Activated naive CD4-positive, alpha-beta T cell (primary cell): ENCODE data around the gene DPPA2.

Experiments
- DNase-seq, 4 experiments: peaks; one replicate each; lab custom pipeline; 2025; lab: John Stamatoyannopoulos, UW

Gene DPPA2

DNA sequence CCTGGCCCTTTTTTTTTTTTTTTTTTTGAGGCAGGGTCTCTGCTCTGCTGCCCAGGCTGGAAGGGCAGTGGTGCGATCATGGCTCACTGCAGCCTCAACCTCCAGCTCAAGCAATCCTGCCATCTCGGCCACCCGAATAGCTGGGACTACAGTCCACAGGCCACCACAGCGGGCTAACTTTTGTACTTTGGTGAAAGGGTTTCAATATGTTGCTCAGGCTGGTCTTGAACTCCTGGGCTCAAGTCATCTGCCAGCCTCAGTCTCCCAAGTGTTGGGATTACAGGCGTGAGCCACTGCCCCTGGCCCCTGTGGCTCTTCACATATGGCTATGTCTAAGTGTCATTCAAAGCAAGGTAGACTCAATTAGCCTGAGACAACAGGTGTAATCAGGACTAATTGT is 8.8 kb upstream of the DPPA2 start:
- no peak for DNase-seq

DNA sequence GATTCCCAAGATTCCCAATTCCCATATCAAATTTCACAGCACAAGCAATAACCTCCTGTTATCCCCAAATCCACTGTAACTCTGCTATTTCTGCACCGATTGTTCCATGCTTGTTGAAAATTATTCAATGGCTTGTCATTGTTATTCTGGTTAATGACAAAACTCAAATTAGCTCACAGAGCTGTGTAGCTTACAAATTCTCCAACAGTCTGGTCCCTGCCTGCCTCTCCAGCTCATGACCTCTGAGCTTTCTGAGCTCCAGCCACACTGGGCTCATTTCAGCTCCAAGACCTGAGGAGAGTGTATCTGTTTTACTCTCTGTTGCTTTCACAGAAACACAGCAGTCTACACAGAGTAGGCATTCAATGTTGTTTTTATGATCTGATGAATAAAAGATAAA is 3.3 kb downstream of the DPPA2 start:
- no peak for DNase-seq

DNA sequence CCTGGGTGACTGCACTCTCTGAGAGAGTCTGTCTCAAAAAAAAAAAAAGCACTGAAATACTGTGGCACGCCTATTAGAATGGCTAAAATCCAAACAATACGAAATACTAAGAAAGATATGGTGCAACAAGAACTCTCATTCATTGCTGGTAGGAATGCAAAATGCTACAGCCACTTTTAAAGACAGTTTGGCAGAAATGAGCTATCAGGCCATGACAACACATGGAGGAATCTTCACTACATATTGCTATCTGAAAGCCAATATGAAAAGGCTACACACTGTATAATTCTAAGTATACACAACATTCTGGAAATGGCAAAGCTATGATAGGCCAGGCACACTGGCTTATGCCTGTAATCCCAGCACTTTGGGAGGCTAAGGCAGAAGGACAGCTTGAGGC is 18.8 kb downstream of the DPPA2 start:
- DNase-seq = no peak

DNA sequence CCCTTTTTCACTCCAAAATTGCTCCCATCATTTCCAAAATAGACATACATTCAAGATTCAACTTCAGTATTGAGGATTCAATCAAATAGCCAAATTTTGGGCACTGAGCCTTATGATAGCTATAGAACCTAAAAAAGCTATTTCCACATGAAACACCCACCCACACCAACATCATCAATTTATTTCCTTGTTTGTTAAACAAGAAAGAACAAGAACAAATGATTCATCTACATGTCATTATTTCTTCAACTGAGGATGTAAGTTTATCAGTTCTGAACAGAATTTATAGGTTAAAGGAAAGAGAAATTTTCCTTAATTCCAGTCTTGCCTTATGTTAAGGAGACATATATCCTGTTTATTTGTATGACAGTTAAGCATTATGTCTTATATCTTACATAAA is 32.2 kb downstream of the DPPA2 start:
- DNase-seq = no peak

DNA sequence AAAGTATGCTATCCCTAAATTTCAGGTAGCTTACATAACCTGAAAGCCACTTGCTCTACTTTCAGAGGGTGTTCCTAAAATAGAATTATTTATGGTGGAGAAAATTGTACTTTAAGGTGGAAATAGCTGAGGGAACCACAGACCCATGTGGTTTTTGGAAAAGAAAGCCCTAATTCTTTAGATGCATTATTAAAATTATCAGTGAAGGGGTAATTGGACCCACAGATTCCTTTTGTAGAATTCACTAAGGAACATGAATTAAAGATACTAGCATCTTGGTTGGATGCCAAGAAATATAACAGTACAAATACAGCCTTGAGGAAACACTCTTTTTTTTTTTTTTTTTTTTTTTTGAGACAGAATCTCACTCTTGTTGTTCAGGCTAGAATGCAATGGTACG is 37.8 kb downstream of the DPPA2 start:
- no peak for DNase-seq

DNA sequence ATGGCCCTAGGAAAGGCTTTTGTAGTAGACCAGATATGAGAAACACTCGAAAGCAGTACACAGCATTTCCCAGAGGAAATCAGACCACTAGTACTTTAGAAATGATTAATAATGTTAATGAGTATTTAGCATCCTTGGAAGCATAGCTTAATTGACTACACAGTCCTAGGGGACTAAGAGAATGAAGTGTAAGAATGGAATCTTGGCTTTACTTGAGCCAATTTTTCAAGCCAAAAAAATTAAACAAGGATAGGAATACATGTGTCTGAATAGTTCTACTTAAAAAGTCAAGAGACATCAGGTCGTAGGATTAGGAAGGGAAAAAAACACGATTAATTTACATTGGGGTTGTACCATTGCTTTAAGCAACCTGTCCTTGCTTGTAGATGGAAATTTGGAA is 38.2 kb downstream of the DPPA2 start:
- no peak for DNase-seq

DNA sequence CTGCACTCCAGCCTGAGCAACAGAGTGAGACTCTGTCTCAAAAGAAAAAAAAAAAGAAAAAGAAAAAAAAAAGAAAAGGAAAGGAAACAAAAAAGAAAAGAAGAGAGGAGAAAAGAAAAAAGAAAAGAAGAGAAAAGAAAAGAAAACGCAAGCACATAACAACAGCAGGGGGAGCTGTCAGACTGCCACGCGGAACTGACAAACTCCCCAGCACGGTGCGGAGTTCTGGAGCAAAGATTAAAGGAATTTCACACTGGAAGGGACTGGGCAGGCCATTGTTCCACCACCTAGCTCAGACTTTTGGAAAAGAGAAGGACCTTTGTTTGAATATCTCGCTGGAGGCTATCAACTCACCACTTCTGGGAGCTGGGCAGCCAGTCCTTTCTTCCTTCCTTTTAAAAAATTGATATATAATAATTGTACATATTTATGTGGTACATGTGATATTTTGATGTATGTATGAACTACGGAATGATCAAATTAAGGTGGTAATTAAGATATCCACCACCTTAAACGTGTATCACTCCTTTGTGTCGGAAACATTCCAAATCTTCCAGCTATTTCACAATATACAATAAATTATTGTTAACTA is 40.5 kb downstream of the DPPA2 start:
- no peak for DNase-seq

DNA sequence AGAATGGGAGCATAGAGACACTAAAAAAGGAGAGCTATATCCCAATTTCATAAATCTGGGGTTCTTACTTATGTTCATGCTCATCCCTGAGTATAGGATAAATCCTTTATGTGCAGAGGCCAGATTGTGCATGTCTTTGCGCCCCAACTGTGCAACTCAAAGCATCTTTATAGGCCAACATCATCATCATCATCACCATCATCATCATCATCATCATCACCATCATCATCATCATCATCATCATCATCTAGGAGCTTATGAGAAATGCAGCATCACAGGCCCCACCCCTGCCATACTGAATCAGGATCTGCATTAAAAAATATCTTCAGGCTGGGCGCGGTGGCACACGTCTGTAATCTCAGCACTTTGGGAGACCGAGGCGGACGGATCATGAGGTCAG is 45.5 kb downstream of the DPPA2 start:
- DNase-seq = no peak

DNA sequence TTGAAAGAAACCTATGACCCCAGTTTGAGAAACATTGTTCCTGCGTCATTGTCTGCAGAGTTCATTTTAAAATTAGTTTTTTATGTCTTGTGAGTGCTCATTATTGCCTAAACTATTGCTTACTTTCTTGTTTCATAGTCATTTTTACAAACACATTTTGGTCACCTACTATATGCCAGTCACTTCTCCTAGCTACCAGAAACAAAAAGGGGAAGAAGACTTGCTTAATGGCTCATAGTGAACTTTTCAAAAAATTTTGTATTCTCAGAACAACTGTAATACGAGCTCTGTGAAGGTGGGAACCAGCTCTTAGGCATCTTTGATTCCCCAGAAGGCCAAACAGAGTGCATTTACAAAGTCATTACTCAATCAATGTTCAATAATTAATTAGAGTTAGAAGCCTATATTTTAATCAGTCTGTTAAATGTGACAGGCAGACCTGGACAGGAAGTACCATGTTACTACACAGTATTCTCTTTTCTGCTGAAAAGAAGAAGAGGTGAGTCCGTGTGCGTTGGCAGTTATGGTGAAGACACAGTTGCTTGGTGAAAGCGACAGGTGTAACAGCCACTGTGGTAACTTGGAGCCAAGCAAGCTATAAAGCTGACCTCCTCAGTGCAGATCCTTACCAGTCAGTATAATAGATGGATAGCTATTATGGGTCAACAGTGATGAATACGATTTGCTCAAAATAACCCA is 46.6 kb downstream of the DPPA2 start:
- DNase-seq = no peak

DNA sequence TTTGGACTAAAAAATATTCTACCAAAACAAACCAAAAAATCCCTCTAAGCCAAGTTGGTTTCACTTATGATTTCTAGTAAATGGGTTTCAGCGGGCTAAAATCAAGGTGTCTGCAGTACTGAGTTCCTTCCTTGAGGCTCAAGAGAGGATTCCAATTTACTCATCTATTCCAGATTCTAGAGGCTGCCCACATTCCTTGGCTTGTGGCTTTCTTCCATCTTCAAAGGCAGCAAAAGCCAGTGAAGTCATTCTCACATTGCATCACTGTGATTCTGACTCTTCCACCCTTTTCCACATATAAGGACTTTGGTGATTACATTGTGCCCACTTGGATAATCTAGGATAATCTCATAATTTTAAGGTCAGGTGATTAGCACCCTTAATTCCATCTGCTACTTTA is 48.1 kb downstream of the DPPA2 start:
- no peak for DNase-seq

DNA sequence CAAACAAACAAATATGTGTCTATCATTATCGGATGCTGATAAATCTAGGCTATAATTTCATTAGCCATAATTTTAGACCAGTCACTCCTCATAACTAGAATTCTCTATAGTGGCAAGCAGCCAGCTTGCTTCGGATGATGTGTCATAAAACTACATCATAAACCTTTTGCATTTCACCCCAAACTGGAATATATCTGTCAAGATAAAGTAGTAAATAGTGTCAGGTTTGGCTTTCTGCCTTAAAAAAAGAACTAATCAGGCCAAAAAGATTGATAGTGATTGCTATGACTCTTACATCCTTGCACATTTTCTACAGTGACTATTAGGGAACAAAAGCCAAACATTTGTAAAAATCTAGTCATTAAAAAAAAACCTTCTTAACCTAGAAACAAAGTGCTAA is 51.0 kb downstream of the DPPA2 start:
- no peak for DNase-seq

DNA sequence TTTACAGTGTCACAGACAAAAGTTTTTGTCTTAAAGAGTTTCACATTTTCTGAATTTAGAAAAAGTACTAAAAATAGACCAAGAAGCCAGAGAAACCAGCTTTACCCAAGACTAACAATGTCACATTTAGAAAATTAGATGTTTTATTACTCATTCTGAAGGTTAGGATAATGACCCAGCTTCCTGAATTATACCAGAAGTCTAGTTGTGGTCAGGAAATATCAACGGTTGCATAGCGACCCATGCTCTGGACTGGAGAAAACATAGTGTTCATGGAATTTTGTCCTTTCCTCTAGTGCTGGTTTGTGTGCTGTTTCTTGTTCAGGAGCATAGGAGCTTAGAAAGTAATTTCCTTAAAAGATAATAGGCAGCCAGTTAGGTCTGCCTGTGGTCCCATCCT is 59.0 kb downstream of the DPPA2 start:
- no peak for DNase-seq

DNA sequence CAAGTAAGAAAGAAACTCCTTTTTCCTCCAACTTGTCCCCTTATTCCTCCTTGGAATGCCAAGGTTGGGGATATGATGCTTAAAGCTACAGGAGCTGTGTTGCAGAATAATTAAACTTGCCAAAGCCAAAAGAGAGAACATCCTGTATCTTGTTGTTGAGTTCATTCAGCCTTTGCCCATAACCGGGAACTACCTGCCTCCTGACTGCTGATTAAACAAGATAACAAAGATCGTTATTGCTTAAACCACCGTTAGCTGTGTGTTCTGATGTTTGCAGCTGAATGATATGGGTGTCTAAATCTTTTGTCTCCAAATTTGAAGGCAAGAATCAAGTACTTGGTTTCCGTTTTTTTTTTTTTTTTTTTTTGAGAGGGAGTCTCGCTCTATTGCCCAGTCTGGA is 61.5 kb downstream of the DPPA2 start:
- no peak for DNase-seq

DNA sequence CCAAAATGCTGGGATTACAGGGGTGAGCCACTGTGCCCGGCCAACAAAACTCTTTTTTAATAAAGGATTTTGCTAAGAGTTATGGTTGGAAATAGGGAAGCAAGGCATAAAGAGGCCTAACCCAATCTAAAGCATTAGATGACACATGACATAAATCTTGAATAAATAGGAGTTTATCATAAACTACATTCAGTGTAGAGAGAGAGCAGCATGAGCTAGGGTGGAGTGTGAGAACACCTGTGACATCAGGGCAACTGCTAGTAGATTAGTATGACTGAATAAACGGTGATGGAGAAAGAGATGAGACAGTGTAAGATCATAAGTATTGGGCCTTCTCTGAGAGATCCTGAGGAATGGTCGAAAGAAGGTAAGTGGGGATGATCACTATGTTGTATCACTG is 63.7 kb downstream of the DPPA2 start:
- DNase-seq = no peak
